ENCODE measurements around the gene COPS3. TPM values are rescaled to one million over a fixed set of nuclear protein-coding genes. Genes with fewer than 3 reads are reported as not detected.

COPS3 gene
- total and polyA plus RNA-seq, 9 of the 15 experiments (the other 6 are each of a cell fraction or from before 2014, with no cell fraction given): 92.4 to 295 (median 167) TPM

- no peak overlapping the region for H3K4me2 ChIP-seq (ENCODE audit: insufficient read depth, low read length)
- H3K9ac ChIP-seq (ENCODE audit: insufficient read depth in 1 of 2, low read depth in 2 of 2, low read length in 2 of 2): no peak overlapping the region
- H3K79me2 ChIP-seq (ENCODE audit: control insufficient read depth, insufficient read depth, low read length): no peaks in the 10 kb centered on the region
- no peaks in the 10 kb centered on the region; a peak in 1 of 5 replicates for H3K4me1 ChIP-seq (replicated peaks in 1 of 2; ENCODE audit: control insufficient read depth in 2 of 2, insufficient read depth in 2 of 2, low read length in 2 of 2)
- BruUV-seq (replicated peaks): no TSS peak
- no peaks in the 10 kb centered on the region for H3K36me3 ChIP-seq (ENCODE audit: control insufficient read depth, insufficient read depth, low read length)
- intact Hi-C loops (cut with micrococcal nuclease): no loop called here
- peak overlapping the region; percentile 55 for H2AFZ ChIP-seq (ENCODE audit: low read depth, low read length)
- DNase-seq (ENCODE audit: extremely low read depth in 1 of 4, low spot score in 3 of 4): no peak
- in situ Hi-C loops (cut with MboI): no loop called here
- WGBS (ENCODE audit: insufficient coverage, low coverage, missing lambda C conversion rate): 56% methylated on average over 6 of the region's 7 CpGs
- no peak for ATAC-seq
- CTCF ChIA-PET (ENCODE audit: low intra/inter-chr PET ratio): no interaction called here
- no peaks in the 10 kb centered on the region for H3K9me1 ChIP-seq (ENCODE audit: control insufficient read depth, insufficient read depth, low read length)
- no peak overlapping the region for H3K27ac ChIP-seq (ENCODE audit: extremely low read depth, low read depth, low read length)
- no peak for FAIRE-seq
- no peaks in the 10 kb centered on the region for H4K20me1 ChIP-seq (replicated peaks; ENCODE audit: control insufficient read depth, insufficient read depth, low read length)
- no peak overlapping the region for H3K4me3 ChIP-seq
- no peaks in the 10 kb centered on the region for H3K9me3 ChIP-seq (replicated peaks; ENCODE audit: control insufficient read depth, insufficient read depth, low read depth, low read length)
- POLR2A ChIA-PET: no interaction called here
- H3K27me3 ChIP-seq (ENCODE audit: control insufficient read depth in 2 of 2, insufficient read depth in 2 of 2, low read length in 2 of 2): no peaks in the 10 kb centered on the region
- TF ChIP-seq, protein P1, sequence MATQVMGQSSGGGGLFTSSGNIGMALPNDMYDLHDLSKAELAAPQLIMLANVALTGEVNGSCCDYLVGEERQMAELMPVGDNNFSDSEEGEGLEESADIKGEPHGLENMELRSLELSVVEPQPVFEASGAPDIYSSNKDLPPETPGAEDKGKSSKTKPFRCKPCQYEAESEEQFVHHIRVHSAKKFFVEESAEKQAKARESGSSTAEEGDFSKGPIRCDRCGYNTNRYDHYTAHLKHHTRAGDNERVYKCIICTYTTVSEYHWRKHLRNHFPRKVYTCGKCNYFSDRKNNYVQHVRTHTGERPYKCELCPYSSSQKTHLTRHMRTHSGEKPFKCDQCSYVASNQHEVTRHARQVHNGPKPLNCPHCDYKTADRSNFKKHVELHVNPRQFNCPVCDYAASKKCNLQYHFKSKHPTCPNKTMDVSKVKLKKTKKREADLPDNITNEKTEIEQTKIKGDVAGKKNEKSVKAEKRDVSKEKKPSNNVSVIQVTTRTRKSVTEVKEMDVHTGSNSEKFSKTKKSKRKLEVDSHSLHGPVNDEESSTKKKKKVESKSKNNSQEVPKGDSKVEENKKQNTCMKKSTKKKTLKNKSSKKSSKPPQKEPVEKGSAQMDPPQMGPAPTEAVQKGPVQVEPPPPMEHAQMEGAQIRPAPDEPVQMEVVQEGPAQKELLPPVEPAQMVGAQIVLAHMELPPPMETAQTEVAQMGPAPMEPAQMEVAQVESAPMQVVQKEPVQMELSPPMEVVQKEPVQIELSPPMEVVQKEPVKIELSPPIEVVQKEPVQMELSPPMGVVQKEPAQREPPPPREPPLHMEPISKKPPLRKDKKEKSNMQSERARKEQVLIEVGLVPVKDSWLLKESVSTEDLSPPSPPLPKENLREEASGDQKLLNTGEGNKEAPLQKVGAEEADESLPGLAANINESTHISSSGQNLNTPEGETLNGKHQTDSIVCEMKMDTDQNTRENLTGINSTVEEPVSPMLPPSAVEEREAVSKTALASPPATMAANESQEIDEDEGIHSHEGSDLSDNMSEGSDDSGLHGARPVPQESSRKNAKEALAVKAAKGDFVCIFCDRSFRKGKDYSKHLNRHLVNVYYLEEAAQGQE (IDR thresholded peaks at IDR 0.05; ENCODE audit: borderline replicate concordance): no peak
- TF ChIP-seq, protein P1 (CRISPR knock-in tag; IDR thresholded peaks at IDR 0.05; ENCODE audit: low read depth): no peak
- TF ChIP-seq ZNF354B (CRISPR knock-in tag; IDR thresholded peaks at IDR 0.05) (no peak), ZNF318 (IDR thresholded peaks at IDR 0.05; ENCODE audit: borderline replicate concordance in 1 of 2, low read depth in 1 of 2) (no peak), CAMTA2 (CRISPR knock-in tag; conservative IDR thresholded peaks at IDR 0.05) (no peak), FOXJ3 (CRISPR knock-in tag; IDR thresholded peaks at IDR 0.05) (no peak), SLC30A9 (CRISPR knock-in tag; IDR thresholded peaks at IDR 0.05) (no peak), ZNF124 (CRISPR knock-in tag; IDR thresholded peaks at IDR 0.05) (no peak)
Measured at GRCh38 chr17:17289701-17290100, 8.7 kb upstream of the COPS3 start.

Data from K562 (cell line).